H9 (cell line): ENCODE results near the gene MBOAT2. TPM values are rescaled to one million over a fixed set of nuclear protein-coding genes. Genes with fewer than 3 reads are reported as not detected.

Experiments
- DNase-seq: peaks from one replicate; pipeline ENCODE4 v3.0.0-alpha.2; 2017
- H2AFZ ChIP-seq: one replicate; pipeline ENCODE4 v1.6.1; 2013; ENCODE audit warnings: mild to moderate bottlenecking, low read length, control low read depth, moderate library complexity
- H2AK5ac ChIP-seq: 2 replicates; pipeline ENCODE4 v1.6.1; 2013; ENCODE audit warnings: low read length, control low read depth, mixed read lengths; ENCODE audit not compliant: insufficient read length
- H2BK120ac ChIP-seq: one replicate; pipeline ENCODE4 v1.6.1; 2013; ENCODE audit warnings: low read depth, mild to moderate bottlenecking, low read length, control low read depth, inconsistent platforms; ENCODE audit not compliant: poor library complexity, severe bottlenecking
- H2BK12ac ChIP-seq: 2 replicates; pipeline ENCODE4 v1.6.1; 2013; ENCODE audit warnings: low read length, control low read depth, mixed read lengths, low read depth; ENCODE audit not compliant: insufficient read length
- H2BK15ac ChIP-seq: 2 replicates; pipeline ENCODE4 v1.6.1; 2013; ENCODE audit warnings: low read depth, low read length, control low read depth
- H2BK20ac ChIP-seq: one replicate; pipeline ENCODE4 v1.6.1; 2013; ENCODE audit warnings: low read depth, mild to moderate bottlenecking, low read length, control low read depth, inconsistent platforms; ENCODE audit not compliant: poor library complexity, severe bottlenecking
- H2BK5ac ChIP-seq: 2 replicates; pipeline ENCODE4 v1.6.1; 2013; ENCODE audit warnings: low read length, control low read depth, mixed read lengths; ENCODE audit not compliant: insufficient read length
- H3K14ac ChIP-seq: 2 replicates; pipeline ENCODE4 v1.6.1; 2013; ENCODE audit warnings: low read length, control low read depth; ENCODE audit not compliant: insufficient read depth
- H3K18ac ChIP-seq: 2 replicates; pipeline ENCODE4 v1.6.1; 2013; ENCODE audit warnings: low read depth, mild to moderate bottlenecking, mixed read lengths, low read length, control low read depth; ENCODE audit not compliant: insufficient read length
- H3K23ac ChIP-seq: 2 replicates; pipeline ENCODE4 v1.6.1; 2013; ENCODE audit warnings: low read length, control low read depth, mixed read lengths, low read depth; ENCODE audit not compliant: insufficient read length
- H3K23me2 ChIP-seq: 2 replicates; pipeline ENCODE4 v1.6.1; 2013; ENCODE audit warnings: low read depth, mild to moderate bottlenecking, mixed read lengths, low read length, control low read depth; ENCODE audit not compliant: insufficient read length, poor library complexity, severe bottlenecking
- H3K27ac ChIP-seq: 2 replicates; pipeline ENCODE4 v1.5.1; 2013; ENCODE audit warnings: low read length, control low read depth, mixed read lengths, low read depth; ENCODE audit not compliant: insufficient read length
- H3K27me3 ChIP-seq: 2 replicates; pipeline ENCODE4 v1.6.1; 2013; ENCODE audit warnings: low read length, control low read depth, inconsistent platforms; ENCODE audit not compliant: insufficient read depth
- H3K4ac ChIP-seq: 2 replicates; pipeline ENCODE4 v1.6.1; 2013; ENCODE audit warnings: low read depth, mild to moderate bottlenecking, control low read depth, inconsistent platforms, low read length, moderate library complexity
- H3K4me1 ChIP-seq: 2 replicates; pipeline ENCODE4 v1.6.1; 2013; ENCODE audit warnings: low read length, control low read depth, inconsistent platforms; ENCODE audit not compliant: insufficient read depth
- H3K4me2 ChIP-seq: 2 replicates; pipeline ENCODE4 v1.6.1; 2013; ENCODE audit warnings: low read length, control low read depth, mixed read lengths; ENCODE audit not compliant: insufficient read length, insufficient read depth
- H3K56ac ChIP-seq: 2 replicates; pipeline ENCODE4 v1.6.1; 2013; ENCODE audit warnings: low read depth, mild to moderate bottlenecking, mixed read lengths, low read length, control low read depth; ENCODE audit not compliant: insufficient read length
- H3K79me1 ChIP-seq: 2 replicates; pipeline ENCODE4 v1.6.1; 2013; ENCODE audit warnings: low read depth, mild to moderate bottlenecking, moderate library complexity, low read length, control low read depth, inconsistent platforms; ENCODE audit not compliant: insufficient read depth, poor library complexity, severe bottlenecking
- H3K79me2 ChIP-seq: 2 replicates; pipeline ENCODE4 v1.6.1; 2013; ENCODE audit warnings: low read length, control low read depth, inconsistent platforms; ENCODE audit not compliant: insufficient read depth
- H3K9ac ChIP-seq: 2 replicates; pipeline ENCODE4 v1.6.1; 2013; ENCODE audit warnings: low read length, control low read depth, mixed read lengths; ENCODE audit not compliant: insufficient read length; ENCODE audit errors: extremely low read depth
- H3K9me3 ChIP-seq: one replicate; pipeline ENCODE4 v1.6.1; 2013; ENCODE audit warnings: low read depth, low read length, inconsistent platforms; ENCODE audit not compliant: control insufficient read depth
- H3T11ph ChIP-seq: one replicate; pipeline ENCODE4 v1.6.1; 2013; ENCODE audit warnings: mild to moderate bottlenecking, low read length, control low read depth, inconsistent platforms
- H4K20me1 ChIP-seq: one replicate; pipeline ENCODE4 v1.6.1; 2013; ENCODE audit not compliant: control insufficient read depth, insufficient read length, insufficient read depth
- H4K5ac ChIP-seq: 2 replicates; pipeline ENCODE4 v1.6.1; 2013; ENCODE audit warnings: low read depth, mild to moderate bottlenecking, mixed read lengths, low read length, control low read depth; ENCODE audit not compliant: insufficient read length
- H4K8ac ChIP-seq: replicated peaks from 2 replicates; pipeline ENCODE4 v1.6.1; 2013; ENCODE audit warnings: low read length, control low read depth, mixed read lengths, low read depth; ENCODE audit not compliant: insufficient read length
- H4K91ac ChIP-seq: 2 replicates; pipeline ENCODE4 v1.6.1; 2013; ENCODE audit warnings: low read depth, mild to moderate bottlenecking, moderate library complexity, mixed read lengths, low read length, control low read depth; ENCODE audit not compliant: insufficient read length
- H3K27ac Mint-ChIP-seq, 3 experiments: 2 replicates in 2 of 3; 3 replicates in 1 of 3; pipeline ENCODE4 v1.8.0; 2020 to 2021; ENCODE audit warnings: mixed read lengths in 3 of 3, mild to moderate bottlenecking in 1 of 3, moderate library complexity in 1 of 3
- H3K27me3 Mint-ChIP-seq: 2 replicates; pipeline ENCODE4 v1.8.0; 2021; ENCODE audit warnings: low read depth, mild to moderate bottlenecking, moderate library complexity, mixed read lengths
- H3K36me3 Mint-ChIP-seq, 3 experiments: 2 replicates in 2 of 3; 3 replicates in 1 of 3; pipeline ENCODE4 v1.8.0; 2020 to 2021; ENCODE audit warnings: low read depth in 3 of 3, mixed read lengths in 3 of 3; ENCODE audit not compliant: insufficient read depth in 1 of 3
- H3K4me1 Mint-ChIP-seq, 2 experiments: 2 replicates each; pipeline ENCODE4 v1.8.0; 2020; ENCODE audit warnings: mixed read lengths in 2 of 2
- H3K4me3 Mint-ChIP-seq, 2 experiments: 2 replicates in 1 of 2; 3 replicates in 1 of 2; pipeline ENCODE4 v1.8.0; 2020 to 2021; ENCODE audit warnings: mild to moderate bottlenecking in 2 of 2, mixed read lengths in 2 of 2, moderate library complexity in 1 of 2
- H3K9me3 Mint-ChIP-seq, 2 experiments: 2 replicates in 1 of 2; 3 replicates in 1 of 2; pipeline ENCODE4 v1.8.0; 2020; ENCODE audit warnings: mild to moderate bottlenecking in 2 of 2, mixed read lengths in 2 of 2, moderate library complexity in 1 of 2
- CTCF ChIP-seq: fragments of 200-600 bp; sonication (generic); conservative IDR thresholded peaks from 3 replicates; pipeline ENCODE4 v1.8.0; 2021; ENCODE audit warnings: antibody characterized with exemption, mild to moderate bottlenecking
- WGBS: extraction: QIAGEN DNeasy Blood & Tissue Kit; methylation state at CpG from one replicate; pipeline ENCODE4 v1.1.7; 2013; ENCODE audit warnings: missing lambda C conversion rate, low lambda C conversion rate, mixed read lengths; ENCODE audit not compliant: insufficient read length; ENCODE audit errors: extremely low coverage; 5-methylcytosine and 5-hydroxymethylcytosine counted together
- total RNA-seq: library from RNA; stranded (reverse); gene quantifications from 2 replicates; pipeline ENCODE4 v1.2.1, GENCODE V29; 2021

MBOAT2 gene
- total RNA-seq, 1 experiment from 2014 or later, result 20.2 TPM

GRCh38 chr2:9050122-9050809, 46.8 kb upstream of the MBOAT2 start:
- no peak for DNase-seq
- Mint-ChIP-seq H3K36me3 (no peaks in the 10 kb centered on the region), H3K9me3 (no peaks in the 10 kb centered on the region), H3K27ac (no peak overlapping the region), H3K4me1 (no peaks in the 10 kb centered on the region), H3K4me3 (no peak overlapping the region), H3K27me3 (no peaks in the 10 kb centered on the region)
- Histone ChIP-seq H3K23ac (no peak overlapping the region), H2BK12ac (no peak overlapping the region), H4K8ac (no peak overlapping the region), H3K79me1 (no peaks in the 10 kb centered on the region), H2BK15ac (no peak overlapping the region), H3K9me3 (no peaks in the 10 kb centered on the region), H3K18ac (no peak overlapping the region), H3K9ac (no peak overlapping the region), H4K5ac (no peak overlapping the region), H4K91ac (no peak overlapping the region), H3K4ac (no peak overlapping the region), H3K56ac (no peak overlapping the region), H3K4me1 (no peaks in the 10 kb centered on the region), H3K79me2 (no peaks in the 10 kb centered on the region), H2AK5ac (no peak overlapping the region), H3T11ph (no peak overlapping the region), H3K27me3 (no peaks in the 10 kb centered on the region), H2BK120ac (no peak overlapping the region), H3K4me2 (no peak overlapping the region), H3K23me2 (peaks cover 2% of the 10 kb centered on the region), H2AFZ (no peak overlapping the region), H2BK5ac (no peak overlapping the region), H3K27ac (no peak overlapping the region), H2BK20ac (no peak overlapping the region), H4K20me1 (no peaks in the 10 kb centered on the region), H3K14ac (no peak overlapping the region)
- WGBS, result no CpG with 5 or more reads among the region's 10 CpGs
- TF ChIP-seq CTCF, result no peak
